SH-SY5Y (cell line): ENCODE measurements around the gene MRPL44.

Experiments
- GATA2 ChIP-seq: IDR thresholded peaks from 2 replicates; pipeline ENCODE4 v1.6.1; 2011; ENCODE audit warnings: mild to moderate bottlenecking, low read depth, low read length
- GATA3 ChIP-seq: IDR thresholded peaks from 2 replicates; pipeline ENCODE4 v1.6.1; 2011; ENCODE audit warnings: low read depth, mild to moderate bottlenecking, low read length, moderate library complexity

DNA sequence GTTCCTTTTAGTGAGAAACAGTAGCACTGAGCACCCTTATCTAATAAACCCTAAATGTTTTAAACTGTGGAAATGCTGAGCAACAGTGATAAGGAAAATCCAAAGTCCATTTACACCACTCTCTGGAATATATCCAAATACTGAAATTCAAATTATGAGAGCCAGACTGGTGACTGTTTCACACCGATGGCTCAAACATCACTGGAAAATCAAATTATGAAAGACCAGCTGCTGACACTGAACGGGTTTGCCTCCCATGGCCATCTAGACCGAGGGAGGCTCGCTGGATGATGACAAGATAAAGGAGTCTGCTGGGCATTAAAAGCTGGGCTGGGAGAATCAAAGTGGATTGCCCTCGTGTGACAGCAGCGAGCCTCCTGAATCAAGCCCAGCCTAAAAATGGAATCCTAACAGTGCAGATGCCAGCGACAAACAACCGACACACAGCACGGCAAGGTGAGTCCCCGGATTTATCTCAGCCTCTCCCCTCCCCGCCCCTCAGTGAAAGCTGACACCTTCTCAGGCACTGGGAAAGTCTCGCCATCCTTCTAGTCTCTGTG, 51.5 kb downstream of the MRPL44 start:
- peak; percentile 98 for TF ChIP-seq GATA3
- peak; percentile 98 for TF ChIP-seq GATA2
